ENCODE data around the gene MROH2A. TPM values are rescaled to one million over a fixed set of nuclear protein-coding genes. Genes with fewer than 3 reads are reported as not detected.

The MROH2A gene
- total RNA-seq, 1 donor from 2014 or later = not detected

DNA sequence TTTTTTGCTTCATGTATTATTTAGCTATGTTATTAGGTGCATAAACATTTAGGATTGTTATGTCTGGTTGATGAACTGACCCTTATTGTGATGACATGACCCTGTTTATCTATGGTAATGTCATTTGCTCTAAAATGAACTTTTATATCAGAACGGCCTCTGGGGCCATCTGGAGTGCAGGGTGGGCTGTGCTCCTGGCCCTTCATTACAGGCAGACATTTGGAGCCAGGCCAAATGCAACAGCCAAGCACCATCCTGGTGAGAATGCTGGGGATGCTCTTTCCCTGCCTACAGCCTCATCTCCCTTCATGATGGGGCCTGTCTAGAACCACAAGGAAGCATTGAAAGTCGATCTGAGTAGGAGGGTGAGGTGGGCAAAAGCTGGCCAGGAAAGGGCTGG, 38.2 kb downstream of the MROH2A start:
- Histone ChIP-seq H3K36me3 (no peaks in the 10 kb centered on the region), H3K27me3 (no peaks in the 10 kb centered on the region), H3K27ac (no peak overlapping the region), H3K4me1 (no peaks in the 10 kb centered on the region), H3K9me3 (no peaks in the 10 kb centered on the region), H3K4me3 (no peak overlapping the region)
- intact Hi-C loops (cut with DNase I) = no loop called here
- DNase-seq (ENCODE audit: extremely low spot score in 2 of 2) = no peak
- TF ChIP-seq POLR2A (IDR thresholded peaks at IDR 0.05) = no peak
- TF ChIP-seq, protein P1, sequence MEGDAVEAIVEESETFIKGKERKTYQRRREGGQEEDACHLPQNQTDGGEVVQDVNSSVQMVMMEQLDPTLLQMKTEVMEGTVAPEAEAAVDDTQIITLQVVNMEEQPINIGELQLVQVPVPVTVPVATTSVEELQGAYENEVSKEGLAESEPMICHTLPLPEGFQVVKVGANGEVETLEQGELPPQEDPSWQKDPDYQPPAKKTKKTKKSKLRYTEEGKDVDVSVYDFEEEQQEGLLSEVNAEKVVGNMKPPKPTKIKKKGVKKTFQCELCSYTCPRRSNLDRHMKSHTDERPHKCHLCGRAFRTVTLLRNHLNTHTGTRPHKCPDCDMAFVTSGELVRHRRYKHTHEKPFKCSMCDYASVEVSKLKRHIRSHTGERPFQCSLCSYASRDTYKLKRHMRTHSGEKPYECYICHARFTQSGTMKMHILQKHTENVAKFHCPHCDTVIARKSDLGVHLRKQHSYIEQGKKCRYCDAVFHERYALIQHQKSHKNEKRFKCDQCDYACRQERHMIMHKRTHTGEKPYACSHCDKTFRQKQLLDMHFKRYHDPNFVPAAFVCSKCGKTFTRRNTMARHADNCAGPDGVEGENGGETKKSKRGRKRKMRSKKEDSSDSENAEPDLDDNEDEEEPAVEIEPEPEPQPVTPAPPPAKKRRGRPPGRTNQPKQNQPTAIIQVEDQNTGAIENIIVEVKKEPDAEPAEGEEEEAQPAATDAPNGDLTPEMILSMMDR (IDR thresholded peaks at IDR 0.05) = no peak
- no peak for TF ChIP-seq POLR2AphosphoS5 (IDR thresholded peaks at IDR 0.05; ENCODE audit: insufficient read depth in 1 of 2, low read depth in 1 of 2)

DNA sequence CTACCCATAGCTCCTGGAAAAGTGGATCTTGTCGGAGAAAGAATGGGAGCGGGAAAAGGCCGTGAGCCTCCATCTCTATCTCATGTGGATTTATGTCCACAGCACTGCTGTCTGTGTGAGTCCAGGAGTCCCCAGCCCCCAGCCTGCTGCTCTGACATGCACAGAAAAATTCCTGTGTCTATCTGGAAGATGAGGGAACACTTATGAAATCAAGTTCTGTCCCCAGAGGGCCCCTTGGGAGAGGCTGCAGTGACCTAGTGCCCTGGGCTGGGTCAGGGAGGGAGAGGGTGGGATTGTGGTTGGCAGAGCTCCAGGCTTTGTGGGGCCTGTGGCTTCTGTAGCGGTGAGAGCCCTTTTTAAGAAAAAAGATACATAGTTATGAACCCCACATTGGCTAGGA, 38.6 kb downstream of the MROH2A start:
- intact Hi-C loops (cut with DNase I) = no loop called here

DNA sequence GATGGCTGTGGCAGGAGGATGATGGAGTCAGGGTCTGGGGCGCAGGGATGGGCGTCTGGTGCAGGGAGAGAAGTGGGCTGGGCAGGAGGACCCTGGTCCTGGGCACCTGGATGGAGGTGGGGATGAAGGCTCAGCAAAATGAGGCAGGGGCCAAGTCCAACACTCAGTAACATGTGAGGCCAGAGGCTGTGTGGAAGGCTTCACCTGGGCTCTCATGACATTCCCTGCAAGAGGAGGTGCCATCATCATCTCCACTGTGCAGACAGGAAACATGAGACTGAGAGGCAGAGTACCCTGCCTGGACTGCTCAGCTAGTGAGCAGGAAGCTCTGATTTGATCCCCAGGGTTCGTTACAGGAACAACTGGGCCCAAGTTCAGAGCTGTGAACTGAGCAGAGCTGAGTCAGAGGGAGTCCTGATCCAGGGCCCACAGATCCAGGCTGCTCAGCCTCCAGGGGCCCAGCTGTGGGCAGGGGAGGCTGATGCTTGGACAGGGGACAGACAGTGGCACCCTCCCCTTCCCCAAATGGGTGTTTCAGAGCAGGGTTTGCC, 39.3 kb downstream of the MROH2A start:
- DNase-seq (ENCODE audit: extremely low spot score in 2 of 2) = no peak
- intact Hi-C loops (cut with DNase I) = no loop called here
- Histone ChIP-seq H3K27me3 (no peaks in the 10 kb centered on the region), H3K4me1 (no peaks in the 10 kb centered on the region), H3K27ac (no peak overlapping the region), H3K4me3 (no peak overlapping the region), H3K36me3 (no peaks in the 10 kb centered on the region), H3K9me3 (no peaks in the 10 kb centered on the region)
- TF ChIP-seq, protein P1 (IDR thresholded peaks at IDR 0.05) = no peak
- TF ChIP-seq POLR2A (IDR thresholded peaks at IDR 0.05) (no peak), POLR2AphosphoS5 (IDR thresholded peaks at IDR 0.05; ENCODE audit: insufficient read depth in 1 of 2, low read depth in 1 of 2) (no peak)

More for the DNA sequence above, 38.6 kb downstream of the MROH2A start:
- H3K4me3 ChIP-seq = no peak overlapping the region
- no peaks in the 10 kb centered on the region for H3K27me3 ChIP-seq
- H3K4me1 ChIP-seq = no peaks in the 10 kb centered on the region
- TF ChIP-seq POLR2AphosphoS5 (IDR thresholded peaks at IDR 0.05; ENCODE audit: insufficient read depth in 1 of 2, low read depth in 1 of 2) = no peak
- DNase-seq (ENCODE audit: extremely low spot score in 2 of 2) = no peak
- H3K27ac ChIP-seq = no peak overlapping the region
- H3K9me3 ChIP-seq = no peaks in the 10 kb centered on the region
- H3K36me3 ChIP-seq = no peaks in the 10 kb centered on the region

DNA sequence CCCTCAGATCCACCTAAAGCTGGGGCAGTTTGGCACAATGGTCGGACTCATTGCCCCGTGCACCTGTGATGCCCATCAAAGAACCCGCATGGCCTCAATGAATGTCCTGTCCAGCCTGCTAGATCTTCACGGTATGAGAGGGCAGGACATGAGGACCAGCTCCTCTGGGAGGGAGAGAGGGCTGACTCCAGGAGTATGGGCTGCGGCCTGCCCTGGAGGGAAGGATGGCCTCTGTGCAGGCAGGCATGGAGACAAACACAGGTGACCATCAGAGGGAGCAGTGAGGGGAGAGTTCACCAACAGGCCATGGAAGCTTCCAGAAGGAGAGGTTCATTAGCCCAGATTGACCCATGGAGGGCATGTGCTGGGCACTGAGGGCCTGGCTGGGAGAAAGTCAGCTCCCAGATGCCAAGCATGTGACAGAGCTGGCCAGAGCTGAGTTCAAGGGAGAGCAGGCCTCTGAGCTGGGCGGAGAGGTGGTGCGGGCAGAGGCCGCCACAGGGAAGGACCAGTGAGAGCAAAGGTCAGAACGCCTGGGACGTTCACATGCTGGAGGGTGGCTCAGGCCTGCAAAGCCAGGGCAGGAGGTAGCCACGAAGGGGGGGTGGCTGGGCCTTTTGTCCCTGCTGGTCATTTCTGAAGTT, 40.0 kb downstream of the MROH2A start:
- Histone ChIP-seq H3K4me1 (no peaks in the 10 kb centered on the region), H3K36me3 (no peaks in the 10 kb centered on the region), H3K27me3 (no peaks in the 10 kb centered on the region), H3K9me3 (no peaks in the 10 kb centered on the region), H3K4me3 (no peak overlapping the region), H3K27ac (no peak overlapping the region)
- intact Hi-C loops (cut with DNase I) = no loop called here
- TF ChIP-seq, protein P1 (IDR thresholded peaks at IDR 0.05) = no peak
- no peak for TF ChIP-seq POLR2A (IDR thresholded peaks at IDR 0.05)
- TF ChIP-seq POLR2AphosphoS5 (IDR thresholded peaks at IDR 0.05; ENCODE audit: insufficient read depth in 1 of 2, low read depth in 1 of 2) = no peak
- DNase-seq (ENCODE audit: extremely low spot score in 2 of 2) = no peak

DNA sequence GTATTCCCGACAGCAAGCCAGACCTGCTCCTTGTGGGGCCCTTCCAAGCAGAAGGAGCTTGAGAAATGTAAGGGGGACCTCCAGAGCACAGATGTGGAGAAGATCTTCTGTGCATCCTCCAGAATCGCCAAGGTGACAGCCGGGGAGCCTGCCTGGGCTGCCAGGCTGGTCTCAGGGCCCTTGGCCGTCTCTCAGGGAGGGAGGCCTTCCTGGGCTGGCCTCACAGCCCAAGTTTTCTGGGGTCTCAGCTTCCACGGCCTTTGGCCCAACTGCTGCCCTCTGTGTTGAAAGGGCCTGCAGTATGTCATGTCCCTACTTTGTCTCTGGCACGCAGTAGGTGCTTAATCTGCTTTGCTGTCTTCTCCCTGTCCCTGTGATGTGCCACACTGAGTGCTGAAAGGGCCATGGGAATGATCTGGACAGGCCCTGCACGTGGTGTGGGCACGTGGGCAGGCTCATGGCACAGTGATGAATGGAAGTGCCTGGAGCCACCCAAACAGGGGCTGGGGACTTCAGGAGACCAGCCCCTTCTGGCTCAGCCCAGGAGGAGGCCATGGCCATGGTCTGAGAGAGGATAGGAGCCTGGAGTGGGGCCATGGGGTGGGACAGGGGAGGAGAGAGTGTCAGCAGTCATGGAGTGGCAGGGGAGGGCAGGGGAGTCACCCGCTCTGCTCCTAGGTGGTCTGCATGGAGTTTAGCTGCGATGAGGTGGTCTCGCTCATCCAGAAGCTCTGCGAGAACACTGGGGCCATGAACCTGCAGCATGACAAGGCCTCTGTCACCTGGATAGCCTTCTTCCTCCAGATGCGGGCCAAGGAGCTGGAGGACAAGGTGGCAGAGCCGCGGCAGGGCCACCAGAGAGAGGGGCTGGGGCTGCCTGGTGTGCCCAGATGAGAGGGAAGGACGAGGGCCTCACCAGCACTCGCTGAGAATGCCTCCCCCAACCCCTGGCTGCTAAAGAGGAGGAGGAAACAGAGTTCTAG, 40.8 kb downstream of the MROH2A start:
- no peaks in the 10 kb centered on the region for H3K4me1 ChIP-seq
- no peaks in the 10 kb centered on the region for H3K27me3 ChIP-seq
- DNase-seq (ENCODE audit: extremely low spot score in 2 of 2) = no peak
- no peak overlapping the region for H3K4me3 ChIP-seq
- no peaks in the 10 kb centered on the region for H3K36me3 ChIP-seq
- no peak overlapping the region for H3K27ac ChIP-seq
- intact Hi-C loops (cut with DNase I) = no loop called here
- no peaks in the 10 kb centered on the region for H3K9me3 ChIP-seq
- TF ChIP-seq POLR2AphosphoS5 (IDR thresholded peaks at IDR 0.05; ENCODE audit: insufficient read depth in 1 of 2, low read depth in 1 of 2) = no peak
- no peak for TF ChIP-seq POLR2A (IDR thresholded peaks at IDR 0.05)
- TF ChIP-seq, protein P1 (IDR thresholded peaks at IDR 0.05) = no peak
